Esophagus muscularis mucosa (tissue), 4 donors: ENCODE measurements around the gene PARVB. TPM values are rescaled to one million over a fixed set of nuclear protein-coding genes. Genes with fewer than 3 reads are reported as not detected.

Source experiments
- DNase-seq: peaks from one replicate; pipeline ENCODE4 v3.0.0-alpha.2; 2017; ENCODE audit errors: extremely low spot score
- H3K27ac ChIP-seq, 4 donors: fragments of 200-600 bp; sonication (generic); replicated peaks in 1 of 4; 1 replicate in 3 of 4; 2 replicates in 1 of 4; pipeline ENCODE4 v1.5.1; 2016 to 2019; ENCODE audit warnings: mild to moderate bottlenecking in 1 of 4
- H3K27me3 ChIP-seq, 4 donors: fragments of 200-600 bp; sonication (generic); one replicate each; pipeline versions ENCODE4 v1.5.1 to v1.6.0; 2016 to 2019
- H3K36me3 ChIP-seq, 4 donors: fragments of 200-600 bp; sonication (generic); one replicate each; pipeline ENCODE4 v1.5.1; 2016 to 2019
- H3K4me1 ChIP-seq, 4 donors: fragments of 200-600 bp; sonication (generic); one replicate each; pipeline ENCODE4 v1.5.1; 2016 to 2019
- H3K4me3 ChIP-seq, 4 donors: fragments of 200-600 bp; sonication (generic); 1 replicate in 2 of 4; 2 replicates in 2 of 4; pipeline ENCODE4 v1.5.1; 2016 to 2019; ENCODE audit warnings: mild to moderate bottlenecking in 4 of 4, moderate library complexity in 1 of 4
- H3K9me3 ChIP-seq, 4 donors: fragments of 200-600 bp; sonication (generic); 1 replicate in 3 of 4; 2 replicates in 1 of 4; pipeline ENCODE4 v1.5.1; 2016 to 2019
- CTCF ChIP-seq, 3 experiments: fragments of 200-600 bp in 2 of 3; fragments of 450-650 bp in 1 of 3; sonication (generic) in 2 of 3; IDR thresholded peaks; one replicate each; pipeline ENCODE4 v1.5.1; 2017 to 2019; ENCODE audit warnings: antibody characterized with exemption in 3 of 3, mild to moderate bottlenecking in 2 of 3, moderate library complexity in 1 of 3
- EP300 ChIP-seq: sonication (generic); formaldehyde crosslinking; IDR thresholded peaks from one replicate; pipeline ENCODE4 v1.6.1; 2017; ENCODE audit warnings: antibody characterized with exemption
- POLR2A ChIP-seq: fragments of 450-650 bp; IDR thresholded peaks from one replicate; pipeline ENCODE4 v1.6.1; 2017; ENCODE audit warnings: antibody characterized with exemption, moderate library complexity, mild to moderate bottlenecking, low read depth
- POLR2AphosphoS5 ChIP-seq, 2 donors: sonication (generic); formaldehyde crosslinking; IDR thresholded peaks; one replicate each; pipeline ENCODE4 v1.6.1; 2017; ENCODE audit warnings: antibody characterized with exemption in 2 of 2
- WGBS: methylation state at CpG from one replicate; pipeline ENCODE4 v1.1.5; 2018; 5-methylcytosine and 5-hydroxymethylcytosine counted together
- intact Hi-C: fragments of 100-400 bp; cut with DNase I; formaldehyde crosslinking; loops from one replicate; pipeline ENCODE4 v1.15.1; 2023
- total RNA-seq, 4 donors: library from RNA; depleted of rRNA; stranded (reverse); fragments of >200 nt; gene quantifications; one replicate each; pipeline versions ENCODE4 v1.1.0 to v1.2.1, GENCODE V29; 2016

Gene PARVB
- total RNA-seq, 4 donors from 2014 or later, result 22.0 to 107 (median 45.5) TPM

GRCh38 chr22:44001521-44001920 is 22.6 kb upstream of the PARVB start:
- 89% methylated on average over 7 of the region's 7 CpGs for WGBS
- Histone ChIP-seq H3K4me3 (no peak overlapping the region), H3K4me1 (peaks cover 0 to 6% (median 0%) of the 10 kb centered on the region in 4 donors), H3K9me3 (peaks cover 0 to 7% (median 0%) of the 10 kb centered on the region in 4 donors), H3K27me3 (no peaks in the 10 kb centered on the region), H3K36me3 (peaks cover 10 to 30% (median 19%) of the 10 kb centered on the region in 4 donors), H3K27ac (no peak overlapping the region)
- no peak for TF ChIP-seq POLR2A
- no peak for TF ChIP-seq POLR2AphosphoS5 (IDR thresholded peaks at IDR 0.05)
- no peak for TF ChIP-seq EP300
- TF ChIP-seq CTCF (IDR thresholded peaks at IDR 0.05), result no peak
- DNase-seq, result no peak
- intact Hi-C loops, result no loop called here

- Histone ChIP-seq H3K27me3 (no peaks in the 10 kb centered on the region), H3K4me3 (no peak overlapping the region), H3K9me3 (peaks cover 0 to 7% (median 0%) of the 10 kb centered on the region in 4 donors), H3K4me1 (peaks cover 0 to 6% (median 0%) of the 10 kb centered on the region in 4 donors), H3K27ac (no peak overlapping the region), H3K36me3 (peaks cover 2 to 22% (median 13%) of the 10 kb centered on the region in 4 donors)
- no peak for DNase-seq
- intact Hi-C loops, result no loop called here
- no peak for TF ChIP-seq POLR2A
- TF ChIP-seq POLR2AphosphoS5 (IDR thresholded peaks at IDR 0.05), result no peak
- TF ChIP-seq EP300, result no peak
- TF ChIP-seq CTCF (IDR thresholded peaks at IDR 0.05), result no peak
- 91% methylated on average over 11 of the region's 11 CpGs for WGBS
These were observed 21.8 kb upstream of the PARVB start for GRCh38 chr22:44002324-44002723.

GRCh38 chr22:44002997-44003396 is 21.1 kb upstream of the PARVB start:
- TF ChIP-seq CTCF (IDR thresholded peaks at IDR 0.05) (no peak), POLR2A (no peak), EP300 (no peak), POLR2AphosphoS5 (IDR thresholded peaks at IDR 0.05) (no peak)
- no peak for DNase-seq
- Histone ChIP-seq H3K36me3 (peaks cover 0 to 15% (median 9%) of the 10 kb centered on the region in 4 donors), H3K27ac (no peak overlapping the region), H3K27me3 (no peaks in the 10 kb centered on the region), H3K9me3 (peaks cover 0 to 7% (median 0%) of the 10 kb centered on the region in 4 donors), H3K4me3 (no peak overlapping the region), H3K4me1 (peaks cover 0 to 6% (median 0%) of the 10 kb centered on the region in 4 donors)
- intact Hi-C loops, result no loop called here
- whole genome bisulfite sequencing, result 79% methylated on average over 8 of the region's 8 CpGs

- peaks cover 0 to 9% (median 4%) of the 10 kb centered on the region in 4 donors for H3K36me3 ChIP-seq
- peaks cover 0 to 6% (median 0%) of the 10 kb centered on the region in 4 donors for H3K4me1 ChIP-seq
- H3K27me3 ChIP-seq, result no peaks in the 10 kb centered on the region
- H3K9me3 ChIP-seq, result peaks cover 0 to 7% (median 0%) of the 10 kb centered on the region in 4 donors
- no peak overlapping the region for H3K4me3 ChIP-seq
- no peak overlapping the region for H3K27ac ChIP-seq
- TF ChIP-seq EP300 (no peak), CTCF (IDR thresholded peaks at IDR 0.05) (peak in 1 of 3 experiments; percentile 10)
- intact Hi-C loops, result no loop called here
- 74% methylated on average over 7 of the region's 7 CpGs for WGBS
- DNase-seq, result no peak
These were observed 20.5 kb upstream of the PARVB start for GRCh38 chr22:44003405-44004103.
